Measurements from ENCODE around the gene MAPK1. TPM values are rescaled to one million over a fixed set of nuclear protein-coding genes. Genes with fewer than 3 reads are reported as not detected.

The MAPK1 gene
- total and polyA plus RNA-seq, 2 donors (not counting 3 experiments of a cell fraction or from before 2014, with no cell fraction given): 50.9 to 163 TPM

DNA sequence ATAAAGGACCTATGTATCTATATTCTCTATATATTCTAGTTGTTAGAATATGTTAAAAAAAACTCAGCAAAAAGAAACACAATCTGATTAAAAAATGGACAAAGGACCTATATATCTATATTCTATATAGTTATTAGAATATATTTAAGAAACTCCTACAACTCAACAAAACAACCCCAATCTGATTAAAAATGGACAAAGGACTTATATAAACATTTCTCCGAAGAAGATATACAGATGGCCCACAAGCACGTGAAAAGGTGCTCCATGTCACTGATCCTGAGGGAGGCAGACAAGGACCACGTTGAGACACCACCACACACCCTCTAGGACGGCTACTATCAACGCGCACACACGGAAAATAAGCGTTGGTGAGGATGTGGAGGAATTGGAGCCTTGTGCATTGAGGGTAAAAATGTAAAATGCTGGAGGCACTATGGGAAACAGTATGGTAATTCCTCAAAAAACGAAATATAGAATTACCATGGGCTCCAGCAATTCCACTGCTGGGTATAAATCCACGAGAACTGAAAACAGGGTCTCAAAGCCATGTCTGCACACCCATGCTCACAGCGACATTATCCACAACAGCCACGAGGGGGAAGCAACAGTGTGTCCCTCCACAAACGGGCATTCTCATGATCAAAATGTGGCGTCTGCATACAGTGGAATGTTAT lies 154.6 kb downstream of the MAPK1 start:
- ChIA-PET POLR2A (interaction anchor here (0.6 kb wide), 1 partner anchor 23 kb away, joined by 3 read pairs; the partner anchor contains the start of gene YPEL1), CTCF (interaction anchor here (0.7 to 2.9 kb wide), 12 partner anchors 12 to 349 kb away, joined by 3 to 27 read pairs (median 4); partner anchors contain the start of gene PPM1F)
- peak overlapping the region in 1 of 3 experiments; percentile 4 for H3K4me3 ChIP-seq (replicated peaks in 1 of 3; ENCODE audit: insufficient read depth in 1 of 3, low read depth in 1 of 3, low read length in 3 of 3)
- H3K27me3 ChIP-seq (ENCODE audit: control insufficient read depth in 2 of 2, insufficient read depth in 2 of 2, low read length in 2 of 2): no peaks in the 10 kb centered on the region
- H3K4me1 ChIP-seq (ENCODE audit: control insufficient read depth, extremely low read depth, insufficient read depth, low read length): peaks cover 3% of the 10 kb centered on the region
- H3K27ac ChIP-seq (ENCODE audit: insufficient read depth, low read depth, low read length): no peak overlapping the region
- no peaks in the 10 kb centered on the region for H3K9me3 ChIP-seq (replicated peaks; ENCODE audit: control insufficient read depth, insufficient read depth, low read length)
- peak overlapping the region; percentile 21 for H3K4me2 ChIP-seq (ENCODE audit: insufficient read depth, low read length)
- intact Hi-C loops (cut with micrococcal nuclease): loop anchor here (1.0 to 5.0 kb wide), 5 partner anchors 22 to 240 kb away; partner anchors contain the start of genes PPM1F and YPEL1
- TF ChIP-seq, protein P1, sequence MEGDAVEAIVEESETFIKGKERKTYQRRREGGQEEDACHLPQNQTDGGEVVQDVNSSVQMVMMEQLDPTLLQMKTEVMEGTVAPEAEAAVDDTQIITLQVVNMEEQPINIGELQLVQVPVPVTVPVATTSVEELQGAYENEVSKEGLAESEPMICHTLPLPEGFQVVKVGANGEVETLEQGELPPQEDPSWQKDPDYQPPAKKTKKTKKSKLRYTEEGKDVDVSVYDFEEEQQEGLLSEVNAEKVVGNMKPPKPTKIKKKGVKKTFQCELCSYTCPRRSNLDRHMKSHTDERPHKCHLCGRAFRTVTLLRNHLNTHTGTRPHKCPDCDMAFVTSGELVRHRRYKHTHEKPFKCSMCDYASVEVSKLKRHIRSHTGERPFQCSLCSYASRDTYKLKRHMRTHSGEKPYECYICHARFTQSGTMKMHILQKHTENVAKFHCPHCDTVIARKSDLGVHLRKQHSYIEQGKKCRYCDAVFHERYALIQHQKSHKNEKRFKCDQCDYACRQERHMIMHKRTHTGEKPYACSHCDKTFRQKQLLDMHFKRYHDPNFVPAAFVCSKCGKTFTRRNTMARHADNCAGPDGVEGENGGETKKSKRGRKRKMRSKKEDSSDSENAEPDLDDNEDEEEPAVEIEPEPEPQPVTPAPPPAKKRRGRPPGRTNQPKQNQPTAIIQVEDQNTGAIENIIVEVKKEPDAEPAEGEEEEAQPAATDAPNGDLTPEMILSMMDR (IDR thresholded peaks at IDR 0.05; ENCODE audit: extremely low read depth in 1 of 2, insufficient read depth in 1 of 2, low read depth in 1 of 2, low read length in 2 of 2): peak; percentile 66 to 77
- TF ChIP-seq JUN (IDR thresholded peaks at IDR 0.05; ENCODE audit: borderline replicate concordance, insufficient read depth, insufficient read length, low read depth): no peak
- H2AFZ ChIP-seq (ENCODE audit: low read depth, low read length): no peak overlapping the region
- H3K79me2 ChIP-seq (ENCODE audit: control insufficient read depth, insufficient read depth, low read length): no peaks in the 10 kb centered on the region
- no peaks in the 10 kb centered on the region for H3K9me1 ChIP-seq (replicated peaks; ENCODE audit: control insufficient read depth, extremely low read depth, insufficient read depth, low read length)
- dilution Hi-C loops (cut with MboI; ENCODE audit: extremely low pct_ligation_motif_present, low sequenced_read_pairs): loop anchor here (25.0 kb wide), 1 partner anchor 224 kb away; no protein-coding TSS in a partner anchor
- DNase-seq (ENCODE audit: low read depth, low spot score) (peak; percentile 85), FAIRE-seq (peak; percentile 99)
- H3K36me3 ChIP-seq (ENCODE audit: control insufficient read depth in 2 of 2, extremely low read depth in 1 of 2, insufficient read depth in 2 of 2, low read length in 2 of 2): no peaks in the 10 kb centered on the region
- BruUV-seq (replicated peaks): no TSS peak
- no peaks in the 10 kb centered on the region for H4K20me1 ChIP-seq (replicated peaks; ENCODE audit: control insufficient read depth, extremely low read depth, insufficient read depth, low read length)
- H3K9ac ChIP-seq (replicated peaks; ENCODE audit: extremely low read depth, insufficient read depth, low read length): no peak overlapping the region

DNA sequence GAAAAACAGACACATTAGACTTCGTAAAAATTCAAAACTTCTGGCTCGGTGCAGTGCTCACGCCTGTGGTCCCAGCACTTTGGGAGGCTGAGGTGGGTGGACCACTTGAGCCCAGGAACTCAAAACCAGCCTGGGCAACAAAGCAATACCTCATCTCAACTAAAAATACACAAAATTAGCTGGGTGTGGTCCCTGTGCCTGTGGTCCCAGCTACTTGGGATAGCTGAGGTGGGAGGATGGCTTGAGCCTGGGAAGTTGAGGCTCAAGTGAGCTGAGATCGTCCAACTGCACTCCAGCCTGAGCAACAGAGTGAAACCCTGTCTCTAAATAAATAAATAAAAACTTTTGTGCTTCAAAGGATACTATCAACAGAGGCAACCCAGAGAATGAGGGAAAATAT lies 155.6 kb downstream of the MAPK1 start:
- intact Hi-C loops (cut with micrococcal nuclease): loop anchor here (2.0 to 5.0 kb wide), 4 partner anchors 23 to 241 kb away; partner anchors contain the start of genes PPM1F and YPEL1
- dilution Hi-C loops (cut with MboI; ENCODE audit: extremely low pct_ligation_motif_present, low sequenced_read_pairs): loop anchor here (25.0 kb wide), 1 partner anchor 225 kb away; no protein-coding TSS in a partner anchor
- ChIA-PET CTCF (interaction anchor here (1.5 kb wide), 1 partner anchor 12 kb away, joined by 4 read pairs; no protein-coding TSS in a partner anchor), POLR2A (no interaction called here)
- Histone ChIP-seq H3K27ac (ENCODE audit: insufficient read depth, low read depth, low read length) (no peak overlapping the region), H3K9me1 (replicated peaks; ENCODE audit: control insufficient read depth, extremely low read depth, insufficient read depth, low read length) (no peaks in the 10 kb centered on the region), H3K9ac (replicated peaks; ENCODE audit: extremely low read depth, insufficient read depth, low read length) (no peak overlapping the region), H2AFZ (ENCODE audit: low read depth, low read length) (no peak overlapping the region), H3K4me1 (ENCODE audit: control insufficient read depth, extremely low read depth, insufficient read depth, low read length) (peaks cover 3% of the 10 kb centered on the region), H3K4me3 (replicated peaks in 1 of 3; ENCODE audit: insufficient read depth in 1 of 3, low read depth in 1 of 3, low read length in 3 of 3) (no peak overlapping the region), H3K9me3 (replicated peaks; ENCODE audit: control insufficient read depth, insufficient read depth, low read length) (no peaks in the 10 kb centered on the region), H3K36me3 (ENCODE audit: control insufficient read depth in 2 of 2, extremely low read depth in 1 of 2, insufficient read depth in 2 of 2, low read length in 2 of 2) (no peaks in the 10 kb centered on the region), H3K79me2 (ENCODE audit: control insufficient read depth, insufficient read depth, low read length) (no peaks in the 10 kb centered on the region), H3K27me3 (ENCODE audit: control insufficient read depth in 2 of 2, insufficient read depth in 2 of 2, low read length in 2 of 2) (no peaks in the 10 kb centered on the region), H3K4me2 (ENCODE audit: insufficient read depth, low read length) (no peak overlapping the region), H4K20me1 (replicated peaks; ENCODE audit: control insufficient read depth, extremely low read depth, insufficient read depth, low read length) (no peaks in the 10 kb centered on the region)
- FAIRE-seq (no peak), DNase-seq (ENCODE audit: low read depth, low spot score) (no peak)
- TF ChIP-seq JUN (IDR thresholded peaks at IDR 0.05; ENCODE audit: borderline replicate concordance, insufficient read depth, insufficient read length, low read depth) (no peak), FOS (IDR thresholded peaks at IDR 0.05; ENCODE audit: borderline replicate concordance, insufficient read depth, low read length) (no peak)
- TF ChIP-seq, protein P1 (IDR thresholded peaks at IDR 0.05; ENCODE audit: extremely low read depth in 1 of 2, insufficient read depth in 1 of 2, low read depth in 1 of 2, low read length in 2 of 2): no peak
- BruUV-seq (replicated peaks): no TSS peak

All from endothelial cell of umbilical vein (primary cell).